Measurements from ENCODE around the gene KAT8.

The KAT8 gene

DNA sequence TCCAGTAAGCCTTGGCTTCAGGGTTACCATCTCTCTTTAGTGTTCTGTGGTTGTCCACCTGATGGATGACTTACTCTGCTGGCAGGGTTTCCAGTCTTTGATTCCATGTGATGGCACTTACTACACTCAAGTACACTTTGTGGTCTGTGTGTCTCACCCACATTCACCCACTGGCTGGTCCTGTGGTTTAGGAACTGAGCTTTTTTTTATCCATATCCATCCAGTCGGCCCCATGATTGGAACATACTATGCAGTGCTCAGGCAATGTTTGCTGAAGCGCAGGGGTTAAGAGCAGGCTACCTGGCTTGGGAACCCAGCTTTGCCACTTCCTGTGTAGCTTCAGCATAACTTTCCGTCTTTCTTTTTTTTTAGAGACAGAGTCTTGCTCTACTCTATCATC lies 59.7 kb downstream of the KAT8 start:
- Histone ChIP-seq H3K9ac (ENCODE audit: low read length) (no peak overlapping the region), H3F3A (ENCODE audit: insufficient read depth, low read length) (peaks cover 16% of the 10 kb centered on the region), H3K4me3 (ENCODE audit: low read length) (no peak overlapping the region), H3K4me1 (ENCODE audit: low read length) (peaks cover 21% of the 10 kb centered on the region), H3K9me2 (replicated peaks; ENCODE audit: insufficient read depth, low read length) (no peaks in the 10 kb centered on the region), H3K4me2 (ENCODE audit: low read depth, low read length) (no peak overlapping the region), H3K27ac (ENCODE audit: low read length) (no peak overlapping the region), H2AFZ (ENCODE audit: low read length) (no peak overlapping the region), H3K27me3 (replicated peaks; ENCODE audit: insufficient read depth, low read length) (peaks cover 41% of the 10 kb centered on the region), H3K36me3 (replicated peaks; ENCODE audit: insufficient read depth, low read length) (0 out of 2 replicates have a peak, but pooled peaks cover under 1% of the 10 kb centered on the region), H3K9me3 (replicated peaks; ENCODE audit: insufficient read depth, low read length) (no peaks in the 10 kb centered on the region), H3K79me2 (ENCODE audit: low read length) (peaks cover 22% of the 10 kb centered on the region), H4K20me1 (ENCODE audit: insufficient read depth, low read length) (peaks cover 15% of the 10 kb centered on the region)
- no peak for TF ChIP-seq EZH2phosphoT487 (IDR thresholded peaks at IDR 0.05; ENCODE audit: low read length)
- TF ChIP-seq EZH2 (optimal IDR thresholded peaks at IDR 0.05; ENCODE audit: low read depth, low read length) = no peak
- TF ChIP-seq, protein P1, sequence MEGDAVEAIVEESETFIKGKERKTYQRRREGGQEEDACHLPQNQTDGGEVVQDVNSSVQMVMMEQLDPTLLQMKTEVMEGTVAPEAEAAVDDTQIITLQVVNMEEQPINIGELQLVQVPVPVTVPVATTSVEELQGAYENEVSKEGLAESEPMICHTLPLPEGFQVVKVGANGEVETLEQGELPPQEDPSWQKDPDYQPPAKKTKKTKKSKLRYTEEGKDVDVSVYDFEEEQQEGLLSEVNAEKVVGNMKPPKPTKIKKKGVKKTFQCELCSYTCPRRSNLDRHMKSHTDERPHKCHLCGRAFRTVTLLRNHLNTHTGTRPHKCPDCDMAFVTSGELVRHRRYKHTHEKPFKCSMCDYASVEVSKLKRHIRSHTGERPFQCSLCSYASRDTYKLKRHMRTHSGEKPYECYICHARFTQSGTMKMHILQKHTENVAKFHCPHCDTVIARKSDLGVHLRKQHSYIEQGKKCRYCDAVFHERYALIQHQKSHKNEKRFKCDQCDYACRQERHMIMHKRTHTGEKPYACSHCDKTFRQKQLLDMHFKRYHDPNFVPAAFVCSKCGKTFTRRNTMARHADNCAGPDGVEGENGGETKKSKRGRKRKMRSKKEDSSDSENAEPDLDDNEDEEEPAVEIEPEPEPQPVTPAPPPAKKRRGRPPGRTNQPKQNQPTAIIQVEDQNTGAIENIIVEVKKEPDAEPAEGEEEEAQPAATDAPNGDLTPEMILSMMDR (IDR thresholded peaks at IDR 0.05; ENCODE audit: low read length) = no peak
- no peak for DNase-seq

- Histone ChIP-seq H3K36me3 (replicated peaks; ENCODE audit: insufficient read depth, low read length) (peaks cover 12% of the 10 kb centered on the region), H3K27ac (ENCODE audit: low read length) (peak overlapping the region; percentile 68; the same call in 1 of the 2 replicates), H3K79me2 (ENCODE audit: low read length) (peaks cover 43% of the 10 kb centered on the region), H3K9me3 (replicated peaks; ENCODE audit: insufficient read depth, low read length) (no peaks in the 10 kb centered on the region), H3K4me1 (ENCODE audit: low read length) (peaks cover 21% of the 10 kb centered on the region), H3K4me3 (ENCODE audit: low read length) (peak overlapping the region; percentile 89), H4K20me1 (ENCODE audit: insufficient read depth, low read length) (peaks cover 34% of the 10 kb centered on the region), H3K27me3 (replicated peaks; ENCODE audit: insufficient read depth, low read length) (peaks cover 26% of the 10 kb centered on the region), H3F3A (ENCODE audit: insufficient read depth, low read length) (peaks cover 16% of the 10 kb centered on the region), H3K9ac (ENCODE audit: low read length) (peak overlapping the region; percentile 96; the same call in 1 of the 2 replicates), H3K4me2 (ENCODE audit: low read depth, low read length) (peak overlapping the region; percentile 96), H2AFZ (ENCODE audit: low read length) (peak overlapping the region; percentile 52), H3K9me2 (replicated peaks; ENCODE audit: insufficient read depth, low read length) (no peaks in the 10 kb centered on the region)
- TF ChIP-seq EZH2phosphoT487 (IDR thresholded peaks at IDR 0.05; ENCODE audit: low read length) = no peak
- no peak for TF ChIP-seq EZH2 (optimal IDR thresholded peaks at IDR 0.05; ENCODE audit: low read depth, low read length)
- TF ChIP-seq, protein P1 (IDR thresholded peaks at IDR 0.05; ENCODE audit: low read length) = no peak
- no peak for DNase-seq
These were observed 61.8 kb downstream of the KAT8 start for GRCh38 chr16:31179219-31179746.

DNA sequence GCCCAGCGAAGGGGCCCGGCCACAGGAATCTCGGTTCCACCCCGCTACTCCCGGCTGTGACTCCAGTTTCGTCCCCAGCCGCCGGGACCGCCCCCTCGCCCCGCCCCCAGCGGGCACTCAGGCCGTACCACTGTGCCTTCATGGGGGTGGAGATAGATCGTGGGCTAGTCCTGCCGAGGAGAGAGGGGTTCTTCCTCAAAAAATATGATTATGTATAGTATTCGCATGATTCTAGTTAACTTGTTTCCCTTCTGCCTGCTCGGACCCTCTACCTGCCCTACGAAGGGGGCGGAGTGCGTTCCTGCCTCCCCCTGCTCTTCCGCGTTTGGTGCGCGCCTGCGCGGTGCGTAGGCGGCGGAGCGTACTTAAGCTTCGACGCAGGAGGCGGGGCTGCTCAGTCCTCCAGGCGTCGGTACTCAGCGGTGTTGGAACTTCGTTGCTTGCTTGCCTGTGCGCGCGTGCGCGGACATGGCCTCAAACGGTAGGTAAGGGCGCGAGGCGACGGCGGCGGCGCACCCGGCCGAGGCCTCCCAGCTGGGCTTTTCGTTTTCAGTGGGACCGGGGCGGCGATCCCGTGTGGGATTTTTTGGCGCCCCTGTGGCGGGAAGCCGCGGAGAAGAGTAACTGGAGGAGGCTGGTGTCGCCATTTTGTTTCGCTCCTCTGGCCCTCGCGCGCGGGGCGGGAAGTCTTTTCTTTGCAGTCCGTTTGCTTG lies 62.4 kb downstream of the KAT8 start, which contains the start of gene FUS:
FUS (plus strand) TSS at position 393 of the 713 bp plus-strand sequence; CDS start at position 469, 76 bp downstream.
- TF ChIP-seq EZH2 (optimal IDR thresholded peaks at IDR 0.05; ENCODE audit: low read depth, low read length) (no peak), EZH2phosphoT487 (IDR thresholded peaks at IDR 0.05; ENCODE audit: low read length) (no peak)
- TF ChIP-seq, protein P1 (IDR thresholded peaks at IDR 0.05; ENCODE audit: low read length) = no peak
- H3K36me3 ChIP-seq (replicated peaks; ENCODE audit: insufficient read depth, low read length) = peaks cover 15% of the 10 kb centered on the region
- H3F3A ChIP-seq (ENCODE audit: insufficient read depth, low read length) = peaks cover 16% of the 10 kb centered on the region
- H3K27me3 ChIP-seq (replicated peaks; ENCODE audit: insufficient read depth, low read length) = peaks cover 20% of the 10 kb centered on the region
- peak within 1 kb of the TSS; percentile 52 for H2AFZ ChIP-seq (ENCODE audit: low read length)
- H3K4me2 ChIP-seq (ENCODE audit: low read depth, low read length) = peak within 1 kb of the TSS; percentile 96
- peaks cover 34% of the 10 kb centered on the region for H4K20me1 ChIP-seq (ENCODE audit: insufficient read depth, low read length)
- peak; percentile 94 for DNase-seq
- H3K4me1 ChIP-seq (ENCODE audit: low read length) = peaks cover 21% of the 10 kb centered on the region
- H3K79me2 ChIP-seq (ENCODE audit: low read length) = peaks cover 47% of the 10 kb centered on the region
- H3K9me2 ChIP-seq (replicated peaks; ENCODE audit: insufficient read depth, low read length) = no peaks in the 10 kb centered on the region
- H3K9me3 ChIP-seq (replicated peaks; ENCODE audit: insufficient read depth, low read length) = no peaks in the 10 kb centered on the region
- peak within 1 kb of the TSS; percentile 68 for H3K27ac ChIP-seq (ENCODE audit: low read length)
- peak within 1 kb of the TSS; percentile 89 for H3K4me3 ChIP-seq (ENCODE audit: low read length)
- peak within 1 kb of the TSS; percentile 96 for H3K9ac ChIP-seq (ENCODE audit: low read length)
